ENCODE measurements around the gene TTC21B.

The TTC21B gene

DNA sequence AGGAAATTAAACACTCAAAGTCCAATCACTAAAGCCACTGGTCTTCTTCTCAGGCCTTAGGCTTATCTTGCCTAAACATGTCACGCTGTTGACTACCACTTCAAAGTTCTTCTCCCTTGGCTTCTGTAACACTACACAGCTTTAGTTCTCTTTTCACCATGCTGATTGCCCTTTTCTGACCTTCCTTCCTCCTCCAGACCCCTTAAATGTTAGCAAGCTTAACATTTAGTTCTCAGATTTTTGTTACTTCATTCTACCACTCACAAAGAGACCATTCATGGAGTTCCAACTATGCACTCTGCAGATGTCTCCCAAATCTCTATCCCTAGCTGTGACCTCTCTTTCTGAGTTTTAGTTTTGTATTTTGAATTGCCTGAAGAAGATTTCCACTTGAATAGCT is 64.4 kb downstream of the TTC21B start:
- no peaks in the 10 kb centered on the region for H3K9me3 Mint-ChIP-seq
- H3K27ac Mint-ChIP-seq, result no peak overlapping the region

DNA sequence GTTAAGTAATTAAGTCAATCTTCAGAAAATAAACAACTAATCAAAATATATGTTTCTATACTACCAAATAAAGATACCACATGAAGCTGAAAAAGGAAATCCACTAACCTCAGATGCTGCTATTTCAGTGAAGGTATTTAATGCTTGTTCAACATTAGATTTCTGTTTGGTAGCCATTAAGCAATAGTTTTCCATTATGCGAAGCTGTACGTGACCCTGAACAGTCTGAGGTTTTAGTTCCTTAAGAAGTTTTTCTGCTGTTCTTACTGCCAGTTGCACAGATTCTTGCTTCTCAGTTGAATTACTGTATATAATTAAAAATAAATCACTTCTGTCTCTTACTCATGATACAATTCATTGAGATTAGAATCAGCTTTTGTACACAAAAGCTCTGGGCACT is 65.4 kb downstream of the TTC21B start:
- Mint-ChIP-seq H3K4me1 (no peaks in the 10 kb centered on the region), H3K36me3 (peaks cover 22% of the 10 kb centered on the region), H3K9me3 (no peaks in the 10 kb centered on the region), H3K27me3 (no peaks in the 10 kb centered on the region), H3K4me3 (no peak overlapping the region), H3K27ac (no peak overlapping the region)
- no peak for DNase-seq (ENCODE audit: low spot score in 2 of 2)
- no peak for ATAC-seq (ENCODE audit: low read depth)

More for the DNA sequence above, 64.4 kb downstream of the TTC21B start:
- Mint-ChIP-seq H3K36me3 (peaks cover 24% of the 10 kb centered on the region), H3K27me3 (no peaks in the 10 kb centered on the region), H3K4me1 (no peaks in the 10 kb centered on the region), H3K4me3 (no peak overlapping the region)
- ATAC-seq (ENCODE audit: low read depth) (no peak), DNase-seq (ENCODE audit: low spot score in 2 of 2) (no peak)

DNA sequence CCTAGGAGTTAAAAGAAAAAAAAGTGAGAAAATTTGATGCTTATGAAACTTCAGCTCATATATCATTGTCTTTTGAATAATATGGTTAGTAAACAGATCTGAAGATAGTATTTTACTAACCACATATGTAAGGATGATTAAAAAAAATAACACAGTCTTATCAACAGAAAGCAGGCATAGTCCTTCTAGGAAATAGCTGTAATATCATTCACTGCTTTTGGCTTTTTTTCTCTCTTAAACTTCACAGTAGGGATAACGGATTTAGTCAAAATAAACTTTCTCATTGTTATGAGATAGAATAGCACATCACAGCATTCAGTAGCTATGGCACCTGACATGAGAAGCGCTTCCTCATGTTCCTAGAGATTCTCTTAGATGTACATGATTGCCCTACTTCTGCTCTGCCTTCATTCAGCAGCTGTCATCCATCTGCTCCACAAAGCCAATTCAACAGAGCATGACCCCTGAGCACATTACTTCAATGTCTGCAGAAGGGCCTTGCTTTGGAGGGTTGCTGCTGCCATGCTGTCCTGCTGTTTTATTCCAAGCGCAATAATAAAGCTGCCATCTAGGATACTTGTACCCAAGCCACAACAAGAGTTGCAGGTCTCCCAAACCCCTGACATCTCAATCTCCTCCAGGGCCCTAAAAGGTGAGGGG is 67.0 kb downstream of the TTC21B start:
- Mint-ChIP-seq H3K36me3 (peaks cover 19% of the 10 kb centered on the region), H3K9me3 (no peaks in the 10 kb centered on the region), H3K27me3 (no peaks in the 10 kb centered on the region), H3K4me1 (no peaks in the 10 kb centered on the region), H3K4me3 (no peak overlapping the region), H3K27ac (no peak overlapping the region)
- ATAC-seq (ENCODE audit: low read depth) (no peak), DNase-seq (ENCODE audit: low spot score in 2 of 2) (no peak)

DNA sequence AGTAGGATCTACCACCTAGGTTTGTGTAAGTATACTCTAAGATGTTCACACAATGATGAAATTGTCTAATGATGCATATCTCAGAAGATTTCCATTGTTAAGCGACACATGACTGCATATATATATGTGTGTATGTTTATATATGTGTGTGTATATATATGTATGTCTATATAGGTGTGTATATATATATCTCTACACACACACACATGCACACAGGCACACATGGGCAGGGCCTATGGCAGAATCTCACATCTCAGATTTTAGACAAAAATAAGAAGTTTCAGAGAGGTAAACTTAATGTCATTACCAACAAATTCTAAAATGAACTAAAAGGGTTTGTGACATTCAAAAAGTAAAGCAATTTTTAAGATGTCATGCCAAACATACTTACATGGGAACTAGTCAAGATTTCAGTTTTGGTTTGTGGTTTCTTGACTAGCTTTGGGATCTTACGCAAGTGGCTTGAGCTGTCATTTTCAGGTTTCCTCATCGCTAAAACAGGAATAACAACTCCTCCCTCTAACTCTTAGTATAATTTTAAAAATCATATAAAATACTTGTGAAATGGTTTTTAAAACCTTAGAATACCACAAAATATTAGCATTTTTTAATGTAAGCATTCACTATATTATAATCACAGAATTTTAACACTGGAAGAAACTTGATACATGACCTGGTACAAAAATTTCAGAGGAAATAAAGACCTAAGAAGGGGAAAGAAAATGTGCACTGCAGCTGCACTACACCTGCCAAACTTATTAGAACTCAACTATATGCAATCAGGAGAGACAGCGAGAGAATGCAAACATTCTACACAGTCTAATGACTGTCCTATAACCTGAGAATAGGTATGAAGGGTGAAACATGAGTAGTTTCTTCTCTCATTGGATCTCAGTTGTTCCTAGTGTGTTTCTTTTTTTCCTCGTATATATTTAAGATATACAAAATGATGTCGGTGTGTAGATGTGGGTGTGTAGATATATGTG is 75.7 kb downstream of the TTC21B start:
- H3K27ac Mint-ChIP-seq, result no peak overlapping the region
- no peaks in the 10 kb centered on the region for H3K27me3 Mint-ChIP-seq
- H3K9me3 Mint-ChIP-seq, result no peaks in the 10 kb centered on the region
- ATAC-seq (ENCODE audit: low read depth) (no peak), DNase-seq (ENCODE audit: low spot score in 2 of 2) (no peak)
- H3K4me3 Mint-ChIP-seq, result no peak overlapping the region
- peaks cover 5% of the 10 kb centered on the region for H3K36me3 Mint-ChIP-seq
- H3K4me1 Mint-ChIP-seq, result peaks cover 2% of the 10 kb centered on the region

DNA sequence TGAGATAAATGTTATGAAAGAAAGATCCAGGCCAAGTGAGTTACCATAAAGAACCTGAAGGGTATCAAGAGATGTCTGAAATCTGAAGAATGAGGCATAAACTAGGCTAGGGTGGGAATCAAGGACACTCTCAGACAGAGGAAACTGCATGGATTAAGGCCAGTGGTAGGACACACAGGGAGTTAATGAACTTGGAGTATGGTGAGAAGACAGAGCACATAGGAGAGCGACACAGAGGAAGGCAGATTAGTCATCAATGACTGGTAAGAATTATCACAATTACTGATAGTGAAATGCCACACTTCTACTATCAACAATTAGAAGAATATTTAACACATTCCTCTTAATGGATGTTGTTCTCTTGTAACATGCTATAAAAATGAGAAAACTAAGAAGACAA is 76.9 kb downstream of the TTC21B start:
- Mint-ChIP-seq H3K27me3 (no peaks in the 10 kb centered on the region), H3K4me1 (peaks cover 2% of the 10 kb centered on the region), H3K27ac (peak overlapping the region; percentile 11), H3K9me3 (no peaks in the 10 kb centered on the region), H3K4me3 (no peak overlapping the region), H3K36me3 (peaks cover 5% of the 10 kb centered on the region)
- ATAC-seq (ENCODE audit: low read depth) (no peak), DNase-seq (ENCODE audit: low spot score in 2 of 2) (no peak)

DNA sequence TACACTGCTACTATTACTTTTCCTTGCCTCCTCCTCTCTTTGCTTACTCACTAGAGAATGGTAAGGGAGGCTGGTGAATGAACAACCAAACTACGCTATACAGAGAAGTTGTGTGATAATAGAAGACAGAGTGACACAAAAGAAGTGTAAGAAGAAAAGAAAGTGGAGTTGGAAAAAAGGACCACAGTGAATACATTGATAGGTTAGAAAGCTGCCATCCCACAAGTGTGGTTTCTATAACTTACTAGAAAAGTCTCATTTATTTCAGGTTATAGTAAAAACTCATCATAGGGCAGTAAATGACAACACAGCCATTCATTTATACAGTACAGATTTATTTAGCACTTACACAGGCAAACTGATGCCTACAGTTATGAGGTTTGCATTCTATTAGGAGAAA is 77.3 kb downstream of the TTC21B start:
- Mint-ChIP-seq H3K4me1 (peaks cover 2% of the 10 kb centered on the region), H3K27me3 (no peaks in the 10 kb centered on the region), H3K27ac (peak overlapping the region; percentile 11), H3K9me3 (no peaks in the 10 kb centered on the region), H3K36me3 (peaks cover 4% of the 10 kb centered on the region), H3K4me3 (no peak overlapping the region)
- no peak for ATAC-seq (ENCODE audit: low read depth)
- no peak for DNase-seq (ENCODE audit: low spot score in 2 of 2)

DNA sequence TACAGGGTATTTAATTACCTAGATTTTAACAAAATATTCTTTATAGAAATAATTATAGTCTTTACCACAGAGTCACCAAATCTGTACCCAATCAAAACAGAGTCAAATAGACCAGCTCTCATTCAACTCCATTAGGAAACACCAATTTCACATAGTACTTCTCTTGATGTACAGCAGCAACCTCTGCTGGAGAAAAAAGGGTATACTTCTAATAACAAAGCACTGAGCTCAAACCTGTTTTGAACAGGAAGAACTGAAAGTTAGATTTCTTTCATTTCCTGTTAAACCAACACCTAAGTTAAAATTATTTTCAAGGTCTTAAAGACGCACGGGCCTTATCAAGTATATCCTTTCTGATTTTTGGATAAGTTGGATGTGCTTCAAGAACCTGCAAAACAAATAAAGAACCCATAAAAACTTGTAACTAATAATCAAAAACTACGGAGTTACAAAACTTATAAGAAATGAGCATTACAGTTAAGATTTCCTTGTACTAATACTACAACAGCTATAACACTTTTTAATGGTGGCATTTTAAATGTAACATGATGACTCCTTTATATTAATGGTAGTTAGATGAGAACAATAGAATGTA is 79.0 kb downstream of the TTC21B start:
- ATAC-seq (ENCODE audit: low read depth), result peak; percentile 97
- no peak overlapping the region for H3K27ac Mint-ChIP-seq
- peaks cover 2% of the 10 kb centered on the region for H3K4me1 Mint-ChIP-seq
- H3K27me3 Mint-ChIP-seq, result no peaks in the 10 kb centered on the region
- no peaks in the 10 kb centered on the region for H3K9me3 Mint-ChIP-seq
- DNase-seq (ENCODE audit: low spot score in 2 of 2), result peak in 1 of 2 donors; percentile 51
- peaks cover 4% of the 10 kb centered on the region for H3K36me3 Mint-ChIP-seq
- peak overlapping the region; percentile 27 for H3K4me3 Mint-ChIP-seq

DNA sequence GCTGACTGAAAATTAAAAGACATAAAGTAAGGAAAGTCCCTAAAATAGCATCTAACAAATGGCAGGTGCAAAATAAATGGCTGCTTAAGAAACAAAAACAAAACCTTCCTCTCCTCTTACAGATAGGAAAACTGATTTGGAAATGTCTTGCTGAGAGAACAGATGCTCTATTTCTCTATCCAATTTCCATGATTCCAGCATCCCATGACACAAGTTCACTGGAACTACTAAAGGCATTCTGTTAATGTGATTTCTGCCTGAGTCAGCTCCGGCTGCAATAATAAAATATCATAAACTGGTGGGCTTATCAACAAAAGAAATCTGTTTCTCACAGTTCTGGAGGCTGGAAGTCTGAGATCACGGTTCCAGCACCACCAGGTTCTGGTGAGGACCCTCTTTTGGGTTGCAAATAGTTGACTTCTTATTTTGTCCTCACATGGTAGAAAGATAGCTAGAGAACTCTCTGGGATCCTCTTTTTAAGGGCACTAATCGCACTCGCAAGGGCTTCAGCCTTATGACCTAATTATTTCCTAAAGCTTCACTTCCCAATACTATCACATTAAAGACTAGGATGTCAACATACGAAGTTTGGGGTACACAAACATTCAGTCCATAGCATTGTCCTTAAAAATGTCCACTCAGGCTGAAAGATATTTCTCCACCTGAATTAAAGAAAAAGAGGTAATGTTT is 81.3 kb downstream of the TTC21B start:
- Mint-ChIP-seq H3K36me3 (peaks cover 9% of the 10 kb centered on the region), H3K9me3 (no peaks in the 10 kb centered on the region), H3K4me1 (peaks cover 2% of the 10 kb centered on the region), H3K27me3 (no peaks in the 10 kb centered on the region), H3K4me3 (no peak overlapping the region), H3K27ac (no peak overlapping the region)
- DNase-seq (ENCODE audit: low spot score in 2 of 2) (no peak), ATAC-seq (ENCODE audit: low read depth) (no peak)

DNA sequence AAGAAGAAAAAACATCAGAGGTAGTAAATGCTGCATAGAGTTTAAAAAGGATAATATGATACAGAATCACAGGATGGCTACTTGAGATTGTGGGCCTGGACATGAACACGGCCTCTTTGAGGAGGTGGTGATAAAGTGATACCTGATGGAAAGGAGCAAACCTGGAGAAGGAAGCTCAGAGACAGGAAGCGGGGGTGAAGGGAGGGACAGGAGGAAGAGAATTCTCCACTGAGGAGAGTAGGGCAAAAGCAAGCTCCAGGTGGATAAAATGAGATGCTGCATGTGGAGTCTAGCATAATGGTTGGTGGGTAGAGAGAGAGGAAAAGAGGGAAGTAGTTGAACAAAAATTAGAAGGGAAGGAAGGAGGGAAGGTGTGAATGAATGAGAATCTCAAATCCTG is 82.6 kb downstream of the TTC21B start:
- DNase-seq (ENCODE audit: low spot score in 2 of 2), result no peak
- peaks cover 2% of the 10 kb centered on the region for H3K4me1 Mint-ChIP-seq

DNA sequence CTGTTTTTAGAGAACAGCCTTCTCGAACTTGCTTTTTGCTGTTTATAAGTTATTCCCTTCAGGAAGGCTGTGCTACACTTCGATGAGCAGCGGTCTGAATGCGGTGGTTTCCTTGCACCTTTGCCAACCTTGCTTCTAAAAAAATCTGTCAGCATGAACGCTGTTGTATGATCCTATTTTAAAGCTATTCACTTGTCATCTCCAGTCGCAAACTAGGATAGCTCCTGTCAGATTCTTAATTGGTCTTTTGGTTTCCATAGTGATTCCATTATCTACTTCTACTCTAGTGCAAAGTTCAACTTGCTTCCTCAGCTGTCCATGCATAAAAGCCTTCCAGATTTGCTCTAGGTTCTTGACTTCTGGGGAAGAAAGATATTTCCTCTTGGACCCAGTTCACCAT is 83.2 kb downstream of the TTC21B start:
- H3K27ac Mint-ChIP-seq, result no peak overlapping the region
- no peak for DNase-seq (ENCODE audit: low spot score in 2 of 2)
- no peak for ATAC-seq (ENCODE audit: low read depth)

More for the DNA sequence above, 82.6 kb downstream of the TTC21B start:
- Mint-ChIP-seq H3K4me3 (no peak overlapping the region), H3K36me3 (peaks cover 12% of the 10 kb centered on the region), H3K9me3 (no peaks in the 10 kb centered on the region), H3K27me3 (no peaks in the 10 kb centered on the region), H3K27ac (no peak overlapping the region)
- no peak for ATAC-seq (ENCODE audit: low read depth)

DNA sequence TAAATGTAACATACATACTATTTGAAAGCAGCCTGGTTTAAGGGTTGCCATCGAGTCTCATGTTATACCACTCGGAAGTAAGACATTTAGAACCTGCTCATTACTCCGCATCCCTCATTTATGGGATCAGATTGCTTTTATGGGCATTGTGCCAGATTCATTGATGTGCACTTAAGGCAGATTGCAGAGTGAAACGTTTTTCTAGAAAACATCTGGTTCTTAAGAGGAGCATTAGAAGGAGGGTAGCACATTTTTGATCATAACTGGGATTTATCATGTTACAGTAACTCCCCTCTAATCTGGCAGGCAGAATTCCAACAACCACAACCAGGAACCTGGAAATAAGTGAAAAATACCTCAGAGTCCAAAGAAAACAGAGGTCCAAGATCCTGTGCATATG is 85.4 kb downstream of the TTC21B start:
- Mint-ChIP-seq H3K4me3 (no peak overlapping the region), H3K27me3 (no peaks in the 10 kb centered on the region), H3K4me1 (peaks cover 12% of the 10 kb centered on the region), H3K27ac (no peak overlapping the region), H3K9me3 (no peaks in the 10 kb centered on the region), H3K36me3 (peaks cover 12% of the 10 kb centered on the region)
- no peak for ATAC-seq (ENCODE audit: low read depth)
- no peak for DNase-seq (ENCODE audit: low spot score in 2 of 2)

More for the DNA sequence above, 83.2 kb downstream of the TTC21B start:
- H3K27me3 Mint-ChIP-seq, result no peaks in the 10 kb centered on the region
- peaks cover 12% of the 10 kb centered on the region for H3K36me3 Mint-ChIP-seq
- H3K9me3 Mint-ChIP-seq, result no peaks in the 10 kb centered on the region
- H3K4me3 Mint-ChIP-seq, result no peak overlapping the region
- H3K4me1 Mint-ChIP-seq, result peaks cover 2% of the 10 kb centered on the region

DNA sequence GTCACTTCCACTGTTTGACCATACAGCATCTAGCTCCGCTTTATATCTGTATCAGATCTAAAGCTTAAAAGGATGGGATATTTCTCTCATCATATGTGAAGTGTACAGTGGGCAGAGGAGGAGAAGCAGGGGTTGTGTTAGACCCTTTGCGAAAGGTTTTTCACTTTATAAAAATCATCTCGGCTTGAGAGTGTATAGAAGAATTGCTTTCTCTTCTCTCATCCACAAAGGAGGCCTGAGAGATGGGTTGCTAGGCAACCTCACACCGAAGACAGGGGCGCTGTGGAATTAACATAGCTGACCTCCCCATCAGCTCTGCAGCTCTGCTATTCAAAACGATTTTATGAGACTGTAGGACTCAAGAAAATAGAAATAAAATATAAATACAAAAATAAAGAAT is 89.3 kb downstream of the TTC21B start:
- peak overlapping the region; percentile 6 for H3K27ac Mint-ChIP-seq
- H3K9me3 Mint-ChIP-seq, result peaks cover 5% of the 10 kb centered on the region
- no peaks in the 10 kb centered on the region for H3K27me3 Mint-ChIP-seq
- DNase-seq (ENCODE audit: low spot score in 2 of 2) (no peak), ATAC-seq (ENCODE audit: low read depth) (no peak)
- peaks cover 23% of the 10 kb centered on the region for H3K36me3 Mint-ChIP-seq
- H3K4me3 Mint-ChIP-seq, result no peak overlapping the region
- peaks cover 11% of the 10 kb centered on the region for H3K4me1 Mint-ChIP-seq

DNA sequence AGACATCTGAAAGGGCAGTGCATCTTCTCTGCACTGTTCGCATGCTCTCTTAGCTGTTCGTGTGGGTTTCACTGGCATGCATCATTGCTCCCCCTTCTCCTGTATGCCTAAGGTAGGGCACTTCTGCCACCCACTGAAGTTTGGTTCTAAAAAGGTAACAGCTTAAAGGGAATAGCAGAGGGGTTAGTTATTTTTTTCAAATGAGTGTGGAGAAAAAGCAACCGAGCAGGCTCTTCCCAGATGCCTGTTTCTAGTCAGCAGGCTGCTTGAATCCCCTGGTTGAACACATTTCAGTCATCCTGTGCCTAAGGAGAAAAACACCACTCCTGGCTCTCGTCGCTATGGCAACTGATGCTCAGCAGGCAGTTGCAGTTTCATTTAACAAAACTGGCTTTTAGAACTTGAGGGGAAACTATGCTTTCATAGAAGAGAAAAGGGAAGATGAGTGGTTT is 89.7 kb downstream of the TTC21B start:
- ATAC-seq (ENCODE audit: low read depth) (peak; percentile 69), DNase-seq (ENCODE audit: low spot score in 2 of 2) (no peak)
- H3K36me3 Mint-ChIP-seq, result peaks cover 21% of the 10 kb centered on the region
- no peaks in the 10 kb centered on the region for H3K27me3 Mint-ChIP-seq
- H3K27ac Mint-ChIP-seq, result peak overlapping the region; percentile 6
- H3K9me3 Mint-ChIP-seq, result peaks cover 5% of the 10 kb centered on the region
- peaks cover 9% of the 10 kb centered on the region for H3K4me1 Mint-ChIP-seq
- H3K4me3 Mint-ChIP-seq, result no peak overlapping the region

Data from memory B cell (primary cell).